HepG2 (cell line): ENCODE measurements around the gene AFF1. TPM values are rescaled to one million over a fixed set of nuclear protein-coding genes. Genes with fewer than 3 reads are reported as not detected.
A peak's percentile ranks its signal among the peaks of the same experiment; 100 is the strongest.

ENCODE experiments used
- CC2D1A ChIP-seq: sonication (generic); formaldehyde crosslinking; IDR thresholded peaks from 2 replicates; pipeline ENCODE4 v1.8.1; 2023; ENCODE audit warnings: mild to moderate bottlenecking, missing genetic modification reagents
- CHD4 ChIP-seq: fragments of 200-600 bp; sonication (generic); IDR thresholded peaks from 2 replicates; pipeline ENCODE4 v1.7.0; 2017; ENCODE audit warnings: mild to moderate bottlenecking, low read length, borderline replicate concordance
- CREB1 ChIP-seq, 2 experiments: fragments of 450-650 bp in 1 of 2; IDR thresholded peaks; 2 replicates each; pipeline ENCODE4 v1.6.1; 2016 to 2017; ENCODE audit warnings: control low read depth in 1 of 2, mild to moderate bottlenecking in 1 of 2, missing compliant biosample characterization in 1 of 2, missing genetic modification characterization in 1 of 2
- FOSL1 ChIP-seq: sonication (generic); formaldehyde crosslinking; IDR thresholded peaks from 2 replicates; pipeline ENCODE4 v1.9.0; 2021; ENCODE audit warnings: missing genetic modification reagents, borderline replicate concordance
- GTF3A ChIP-seq: sonication (generic); formaldehyde crosslinking; conservative IDR thresholded peaks from 2 replicates; pipeline ENCODE4 v1.4.0; 2020; ENCODE audit warnings: mild to moderate bottlenecking, missing genetic modification reagents
- HIVEP1 ChIP-seq: sonication (generic); formaldehyde crosslinking; IDR thresholded peaks from 2 replicates; pipeline ENCODE4 v1.4.0; 2020; ENCODE audit warnings: mild to moderate bottlenecking, missing genetic modification reagents
- IRF2 ChIP-seq: IDR thresholded peaks from 2 replicates; pipeline ENCODE4 v1.6.1; 2018; ENCODE audit warnings: missing genetic modification reagents, missing compliant biosample characterization
- JDP2 ChIP-seq: sonication (generic); formaldehyde crosslinking; IDR thresholded peaks from 2 replicates; pipeline ENCODE4 v1.8.1; 2022; ENCODE audit warnings: missing genetic modification reagents, borderline replicate concordance
- LCORL ChIP-seq, 2 experiments: fragments of 450-650 bp in 1 of 2; sonication (generic) in 1 of 2; formaldehyde crosslinking in 1 of 2; IDR thresholded peaks; 2 replicates each; pipeline versions ENCODE4 v1.5.0 to v1.6.1; 2017 to 2020; ENCODE audit warnings: antibody characterized with exemption in 1 of 2, missing genetic modification reagents in 1 of 2
- NKX3-1 ChIP-seq: sonication (generic); formaldehyde crosslinking; IDR thresholded peaks from 2 replicates; pipeline ENCODE4 v1.5.0; 2020; ENCODE audit warnings: missing genetic modification reagents
- PITX1 ChIP-seq: sonication (generic); formaldehyde crosslinking; IDR thresholded peaks from 2 replicates; pipeline ENCODE4 v1.5.1; 2020; ENCODE audit warnings: mild to moderate bottlenecking, missing genetic modification reagents
- RARG ChIP-seq: sonication (generic); formaldehyde crosslinking; IDR thresholded peaks from 2 replicates; pipeline ENCODE4 v1.4.0; 2020; ENCODE audit warnings: low read depth, mild to moderate bottlenecking, missing genetic modification reagents
- REL ChIP-seq: sonication (generic); formaldehyde crosslinking; conservative IDR thresholded peaks from 2 replicates; pipeline ENCODE4 v1.8.0; 2022; ENCODE audit warnings: mild to moderate bottlenecking, missing genetic modification reagents, moderate library complexity
- SAP130 ChIP-seq: IDR thresholded peaks from 2 replicates; pipeline ENCODE4 v1.6.1; 2016; ENCODE audit warnings: low read depth
- STAT5B ChIP-seq: sonication (generic); formaldehyde crosslinking; IDR thresholded peaks from 2 replicates; pipeline ENCODE4 v1.4.0; 2020; ENCODE audit warnings: missing genetic modification reagents
- ZNF430 ChIP-seq: sonication (generic); formaldehyde crosslinking; IDR thresholded peaks from 2 replicates; pipeline ENCODE4 v1.9.0; 2021; ENCODE audit warnings: mild to moderate bottlenecking, missing genetic modification reagents
- ZNF530 ChIP-seq: sonication (generic); formaldehyde crosslinking; IDR thresholded peaks from 2 replicates; pipeline ENCODE4 v1.5.0; 2020; ENCODE audit warnings: low read depth, mild to moderate bottlenecking, missing genetic modification reagents
- ZNF564 ChIP-seq: sonication (generic); formaldehyde crosslinking; IDR thresholded peaks from 2 replicates; pipeline ENCODE4 v1.8.1; 2023; ENCODE audit warnings: mild to moderate bottlenecking, missing genetic modification reagents
- ZNF570 ChIP-seq: sonication (generic); formaldehyde crosslinking; IDR thresholded peaks from 2 replicates; pipeline ENCODE4 v1.4.0; 2020; ENCODE audit warnings: mild to moderate bottlenecking, missing genetic modification reagents, borderline replicate concordance
- ZNF605 ChIP-seq: sonication (generic); formaldehyde crosslinking; IDR thresholded peaks from 2 replicates; pipeline ENCODE4 v1.8.0; 2022; ENCODE audit warnings: mild to moderate bottlenecking, missing genetic modification reagents
- ZNF878 ChIP-seq: sonication (generic); formaldehyde crosslinking; IDR thresholded peaks from 2 replicates; pipeline ENCODE4 v1.8.1; 2023; ENCODE audit warnings: mild to moderate bottlenecking, missing genetic modification reagents, moderate library complexity
- polyA plus RNA-seq, 8 experiments: library from polyadenylated mRNA; depleted of rRNA in 3 of 8; stranded (reverse) in 7 of 8; unstranded in 1 of 8; fragments of >200 nt; fragmentation: Illumina TruSeq in 4 of 8; extraction: Trizol in 4 of 8; gene quantifications; 2 replicates each; pipeline versions ENCODE4 v1.2.1 to v1.2.3, GENCODE V29; 2011 to 2016; ENCODE audit warnings: low read depth in 4 of 8, missing spikeins in 1 of 8, mixed read lengths in 1 of 8; ENCODE audit not compliant: insufficient read depth in 1 of 8
- total RNA-seq, 5 experiments: library from RNA; depleted of rRNA; stranded (reverse); fragments of >200 nt; fragmentation: Illumina TruSeq; extraction: Trizol; gene quantifications; 2 replicates each; pipeline ENCODE4 v1.2.3, GENCODE V29; 2016; ENCODE audit warnings: low read depth in 1 of 5
- TF ChIP-seq, protein P1 (sequence below): sonication (generic); formaldehyde crosslinking; conservative IDR thresholded peaks from 2 replicates; pipeline ENCODE4 v1.4.0; 2020; ENCODE audit warnings: missing genetic modification reagents
- TF ChIP-seq, protein P2 (sequence below): sonication (generic); formaldehyde crosslinking; IDR thresholded peaks from 2 replicates; pipeline ENCODE4 v1.5.0; 2020; ENCODE audit warnings: missing genetic modification reagents, mild to moderate bottlenecking, borderline replicate concordance
- TF ChIP-seq, protein P3 (sequence below): sonication (generic); formaldehyde crosslinking; IDR thresholded peaks from 2 replicates; pipeline ENCODE4 v1.5.1; 2020; ENCODE audit warnings: mild to moderate bottlenecking, moderate library complexity, missing genetic modification reagents

AFF1 gene
- total and polyA plus RNA-seq, 2 of the 13 experiments (the other 11 are each of a cell fraction or from before 2014, with no cell fraction given) = 15.5 to 15.9 TPM

DNA sequence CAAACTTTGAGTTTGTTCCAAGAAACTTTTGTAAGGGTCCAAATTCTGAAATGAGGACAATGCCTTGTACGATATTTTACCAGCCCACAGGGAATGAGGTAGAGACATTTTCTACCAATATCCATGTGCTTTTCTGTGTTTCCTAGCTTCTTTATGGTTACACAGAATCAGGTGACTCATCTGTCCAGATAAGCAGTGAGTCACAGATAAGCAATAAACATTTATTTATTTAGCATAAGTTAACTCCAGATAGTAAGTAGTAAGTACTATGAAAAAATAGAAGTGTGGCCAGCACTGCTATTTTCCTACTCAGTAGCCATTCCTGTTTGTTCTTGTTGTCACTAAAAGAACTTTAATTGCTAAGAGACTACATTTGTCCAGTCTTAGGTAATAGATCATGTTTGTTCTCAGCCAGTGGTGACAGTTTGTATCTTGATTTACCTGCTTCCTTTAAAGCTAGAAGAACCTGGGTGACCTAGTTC is 7.4 kb downstream of the AFF1 start (continued):
- TF ChIP-seq REL (CRISPR knock-in tag) (no peak), HIVEP1 (CRISPR knock-in tag) (no peak), JDP2 (CRISPR knock-in tag) (no peak), FOSL1 (peak; percentile 60; the same call in 1 of the 2 replicates), GTF3A (CRISPR knock-in tag) (no peak), PITX1 (CRISPR knock-in tag) (no peak), ZNF530 (no peak), CC2D1A (no peak), CHD4 (no peak), NKX3-1 (no peak), ZNF878 (CRISPR knock-in tag) (no peak), RARG (CRISPR knock-in tag) (no peak), SAP130 (CRISPR knock-in tag) (peak; percentile 33; the same call in 1 of the 2 replicates), CREB1 (IDR thresholded peaks at IDR 0.05) (0 out of 2 replicates have a peak, but pooled peaks have one; percentile 22), CREB1 (CRISPR knock-in tag; IDR thresholded peaks at IDR 0.05) (no peak), ZNF564 (CRISPR knock-in tag) (no peak), IRF2 (CRISPR knock-in tag) (no peak), LCORL (IDR thresholded peaks at IDR 0.05) (no peak), LCORL (CRISPR knock-in tag; IDR thresholded peaks at IDR 0.05) (no peak), ZNF570 (CRISPR knock-in tag) (no peak), STAT5B (CRISPR knock-in tag) (no peak), ZNF430 (CRISPR knock-in tag) (no peak), ZNF605 (CRISPR knock-in tag) (no peak)
- TF ChIP-seq, protein P1, sequence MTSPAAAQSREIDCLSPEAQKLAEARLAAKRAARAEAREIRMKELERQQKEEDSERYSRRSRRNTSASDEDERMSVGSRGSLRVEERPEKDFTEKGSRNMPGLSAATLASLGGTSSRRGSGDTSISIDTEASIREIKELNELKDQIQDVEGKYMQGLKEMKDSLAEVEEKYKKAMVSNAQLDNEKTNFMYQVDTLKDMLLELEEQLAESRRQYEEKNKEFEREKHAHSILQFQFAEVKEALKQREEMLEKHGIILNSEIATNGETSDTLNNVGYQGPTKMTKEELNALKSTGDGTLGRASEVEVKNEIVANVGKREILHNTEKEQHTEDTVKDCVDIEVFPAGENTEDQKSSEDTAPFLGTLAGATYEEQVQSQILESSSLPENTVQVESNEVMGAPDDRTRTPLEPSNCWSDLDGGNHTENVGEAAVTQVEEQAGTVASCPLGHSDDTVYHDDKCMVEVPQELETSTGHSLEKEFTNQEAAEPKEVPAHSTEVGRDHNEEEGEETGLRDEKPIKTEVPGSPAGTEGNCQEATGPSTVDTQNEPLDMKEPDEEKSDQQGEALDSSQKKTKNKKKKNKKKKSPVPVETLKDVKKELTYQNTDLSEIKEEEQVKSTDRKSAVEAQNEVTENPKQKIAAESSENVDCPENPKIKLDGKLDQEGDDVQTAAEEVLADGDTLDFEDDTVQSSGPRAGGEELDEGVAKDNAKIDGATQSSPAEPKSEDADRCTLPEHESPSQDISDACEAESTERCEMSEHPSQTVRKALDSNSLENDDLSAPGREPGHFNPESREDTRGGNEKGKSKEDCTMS (CRISPR knock-in tag) = no peak
- TF ChIP-seq, protein P2, sequence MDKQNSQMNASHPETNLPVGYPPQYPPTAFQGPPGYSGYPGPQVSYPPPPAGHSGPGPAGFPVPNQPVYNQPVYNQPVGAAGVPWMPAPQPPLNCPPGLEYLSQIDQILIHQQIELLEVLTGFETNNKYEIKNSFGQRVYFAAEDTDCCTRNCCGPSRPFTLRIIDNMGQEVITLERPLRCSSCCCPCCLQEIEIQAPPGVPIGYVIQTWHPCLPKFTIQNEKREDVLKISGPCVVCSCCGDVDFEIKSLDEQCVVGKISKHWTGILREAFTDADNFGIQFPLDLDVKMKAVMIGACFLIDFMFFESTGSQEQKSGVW = no peak
- TF ChIP-seq, protein P3, sequence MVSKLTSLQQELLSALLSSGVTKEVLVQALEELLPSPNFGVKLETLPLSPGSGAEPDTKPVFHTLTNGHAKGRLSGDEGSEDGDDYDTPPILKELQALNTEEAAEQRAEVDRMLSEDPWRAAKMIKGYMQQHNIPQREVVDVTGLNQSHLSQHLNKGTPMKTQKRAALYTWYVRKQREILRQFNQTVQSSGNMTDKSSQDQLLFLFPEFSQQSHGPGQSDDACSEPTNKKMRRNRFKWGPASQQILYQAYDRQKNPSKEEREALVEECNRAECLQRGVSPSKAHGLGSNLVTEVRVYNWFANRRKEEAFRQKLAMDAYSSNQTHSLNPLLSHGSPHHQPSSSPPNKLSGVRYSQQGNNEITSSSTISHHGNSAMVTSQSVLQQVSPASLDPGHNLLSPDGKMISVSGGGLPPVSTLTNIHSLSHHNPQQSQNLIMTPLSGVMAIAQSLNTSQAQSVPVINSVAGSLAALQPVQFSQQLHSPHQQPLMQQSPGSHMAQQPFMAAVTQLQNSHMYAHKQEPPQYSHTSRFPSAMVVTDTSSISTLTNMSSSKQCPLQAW (CRISPR knock-in tag) = no peak
